Camera-type eye (tissue), 1 donor: ENCODE data around the gene DNAJC19. TPM values are rescaled to one million over a fixed set of nuclear protein-coding genes. Genes with fewer than 3 reads are reported as not detected.

Experiments
- total RNA-seq: library from RNA; depleted of rRNA; stranded (reverse); fragments of >200 nt; gene quantifications from one replicate; pipeline ENCODE4 v1.2.3, GENCODE V29; 2014

The DNAJC19 gene
- total RNA-seq, result 41.3 TPM

GRCh38 chr3:180989291-180990163, at the start of gene DNAJC19:
Gene DNAJC19, minus strand, starts transcription at chr3:180989736. Its CDS starts 134 bp downstream, at chr3:180989602.

Other genes with a start within 250 kb of the DNAJC19 start
- 290 TPM for gene FXR1, start 77.1 kb downstream of the DNAJC19 start, total RNA-seq